Naive B cell (primary cell): ENCODE data around the gene ZNF764. TPM values are rescaled to one million over a fixed set of nuclear protein-coding genes. Genes with fewer than 3 reads are reported as not detected.

Experiments
- ATAC-seq, 2 donors: fragments of 150-1000 bp; cut with Tn5 transposase; 2 replicates each; pipeline ENCODE4 v1.10.0; 2021; ENCODE audit warnings: low read depth in 2 of 2, mild to moderate bottlenecking in 2 of 2, moderate library complexity in 2 of 2
- DNase-seq: peaks from one replicate; pipeline ENCODE4 v3.0.0; 2022
- H3K27ac Mint-ChIP-seq, 6 donors: one replicate each; pipeline ENCODE4 v1.8.0; 2020 to 2022; ENCODE audit warnings: mild to moderate bottlenecking in 6 of 6, mixed read lengths in 6 of 6, moderate library complexity in 5 of 6, inconsistent platforms in 2 of 6
- H3K27me3 Mint-ChIP-seq, 3 donors: one replicate each; pipeline ENCODE4 v1.8.0; 2021 to 2022; ENCODE audit warnings: mixed read lengths in 3 of 3, mild to moderate bottlenecking in 1 of 3
- H3K36me3 Mint-ChIP-seq, 2 donors: one replicate each; pipeline ENCODE4 v1.8.0; 2020 to 2022; ENCODE audit warnings: mixed read lengths in 2 of 2, inconsistent platforms in 1 of 2, mild to moderate bottlenecking in 1 of 2
- H3K4me1 Mint-ChIP-seq, 3 donors: one replicate each; pipeline ENCODE4 v1.8.0; 2020 to 2022; ENCODE audit warnings: mixed read lengths in 3 of 3, inconsistent platforms in 1 of 3, mild to moderate bottlenecking in 1 of 3, moderate library complexity in 1 of 3
- H3K4me3 Mint-ChIP-seq, 8 donors: one replicate each; pipeline ENCODE4 v1.8.0; 2020 to 2022; ENCODE audit warnings: mild to moderate bottlenecking in 8 of 8, mixed read lengths in 8 of 8, moderate library complexity in 8 of 8, inconsistent platforms in 2 of 8
- H3K9me3 Mint-ChIP-seq, 7 donors: one replicate each; pipeline ENCODE4 v1.8.0; 2020 to 2022; ENCODE audit warnings: mixed read lengths in 7 of 7, mild to moderate bottlenecking in 5 of 7, inconsistent platforms in 2 of 7, moderate library complexity in 1 of 7
- polyA plus RNA-seq, 6 donors: library from polyadenylated mRNA; unstranded; fragments of 300-500 nt; fragmentation: Illumina TruSeq; gene quantifications; one replicate each; pipeline ENCODE4 v1.2.3, GENCODE V29; 2021; ENCODE audit warnings: low read depth in 6 of 6

Gene ZNF764
- polyA plus RNA-seq, 6 donors from 2014 or later: 2.3 to 6.8 (median 4.7) TPM; not detected in 1

- peaks cover 12 to 40% (median 22%) of the 10 kb centered on the region in 3 donors for H3K4me1 Mint-ChIP-seq
- DNase-seq (peak; percentile 91), ATAC-seq (peak; percentile 99)
- H3K27me3 Mint-ChIP-seq: no peaks in the 10 kb centered on the region
- H3K4me3 Mint-ChIP-seq: peak within 1 kb of the TSS; percentile 87 to 97 (median 92)
- H3K9me3 Mint-ChIP-seq: no peaks in the 10 kb centered on the region
- peak within 1 kb of the TSS; percentile 29 to 92 (median 78) for H3K27ac Mint-ChIP-seq
- H3K36me3 Mint-ChIP-seq: peaks cover 0 to 3% of the 10 kb centered on the region in 2 donors
Measured at GRCh38 chr16:30585400-30586191, 27.4 kb upstream of the ZNF764 start, which contains the start of gene ZNF785. TSS of gene ZNF785 (minus strand) at chr16:30585697. CDS start at chr16:30585611, 86 bp downstream.

- no peaks in the 10 kb centered on the region for H3K27me3 Mint-ChIP-seq
- no peaks in the 10 kb centered on the region for H3K9me3 Mint-ChIP-seq
- peaks cover 12 to 40% (median 22%) of the 10 kb centered on the region in 3 donors for H3K4me1 Mint-ChIP-seq
- ATAC-seq (peak; percentile 10 to 18), DNase-seq (no peak)
- peak overlapping the region in 5 of 6 donors; percentile 24 to 79 (median 63) for H3K27ac Mint-ChIP-seq
- H3K36me3 Mint-ChIP-seq: peaks cover 0 to 3% of the 10 kb centered on the region in 2 donors
- H3K4me3 Mint-ChIP-seq: peak overlapping the region; percentile 82 to 97 (median 90)
Measured at GRCh38 chr16:30585022-30585399, 26.8 kb upstream of the ZNF764 start.

- peak overlapping the region in 1 of 6 donors; percentile 75 for H3K27ac Mint-ChIP-seq
- ATAC-seq: no peak
- H3K4me1 Mint-ChIP-seq: peaks cover 12 to 40% (median 22%) of the 10 kb centered on the region in 3 donors
- peak overlapping the region in 2 of 8 donors; percentile 36 to 68 for H3K4me3 Mint-ChIP-seq
- H3K36me3 Mint-ChIP-seq: peaks cover 0 to 3% of the 10 kb centered on the region in 2 donors
- no peaks in the 10 kb centered on the region for H3K27me3 Mint-ChIP-seq
- no peak for DNase-seq
- no peaks in the 10 kb centered on the region for H3K9me3 Mint-ChIP-seq
Measured at GRCh38 chr16:30582611-30583340, 24.6 kb upstream of the ZNF764 start.

GRCh38 chr16:30581457-30581856, 23.3 kb upstream of the ZNF764 start:
- peaks cover 12 to 31% (median 22%) of the 10 kb centered on the region in 3 donors for H3K4me1 Mint-ChIP-seq
- peak overlapping the region in 1 of 8 donors; percentile 12 for H3K4me3 Mint-ChIP-seq
- no peak for ATAC-seq
- no peak overlapping the region for H3K27ac Mint-ChIP-seq
- no peaks in the 10 kb centered on the region for H3K27me3 Mint-ChIP-seq
- DNase-seq: no peak
- H3K9me3 Mint-ChIP-seq: no peaks in the 10 kb centered on the region
- H3K36me3 Mint-ChIP-seq: peaks cover 0 to 3% of the 10 kb centered on the region in 2 donors

- ATAC-seq (no peak), DNase-seq (no peak)
- H3K36me3 Mint-ChIP-seq: no peaks in the 10 kb centered on the region
- H3K4me1 Mint-ChIP-seq: peaks cover 13 to 20% (median 14%) of the 10 kb centered on the region in 3 donors
- H3K9me3 Mint-ChIP-seq: no peaks in the 10 kb centered on the region
- no peaks in the 10 kb centered on the region for H3K27me3 Mint-ChIP-seq
- no peak overlapping the region for H3K27ac Mint-ChIP-seq
- peak overlapping the region in 1 of 8 donors; percentile 17 for H3K4me3 Mint-ChIP-seq
Measured at GRCh38 chr16:30574678-30575077, 16.5 kb upstream of the ZNF764 start.

GRCh38 chr16:30571445-30572322, 13.5 kb upstream of the ZNF764 start, which contains the start of gene ZNF688:
TSS of gene ZNF688 (minus strand) at chr16:30571714. CDS start at chr16:30571629, 85 bp downstream.
- DNase-seq (peak; percentile 94), ATAC-seq (peak; percentile 84 to 85)
- Mint-ChIP-seq H3K4me3 (peak within 1 kb of the TSS; percentile 80 to 96 (median 94)), H3K4me1 (peaks cover 25 to 42% (median 29%) of the 10 kb centered on the region in 3 donors), H3K9me3 (no peaks in the 10 kb centered on the region), H3K27ac (peak within 1 kb of the TSS; percentile 91 to 98 (median 96)), H3K36me3 (no peaks in the 10 kb centered on the region), H3K27me3 (no peaks in the 10 kb centered on the region)

GRCh38 chr16:30570636-30571444, 12.7 kb upstream of the ZNF764 start:
- DNase-seq (no peak), ATAC-seq (no peak)
- no peaks in the 10 kb centered on the region for H3K9me3 Mint-ChIP-seq
- H3K4me3 Mint-ChIP-seq: peak overlapping the region; percentile 80 to 96 (median 90)
- H3K4me1 Mint-ChIP-seq: peaks cover 25 to 42% (median 36%) of the 10 kb centered on the region in 3 donors
- no peaks in the 10 kb centered on the region for H3K36me3 Mint-ChIP-seq
- peak overlapping the region; percentile 61 to 98 (median 92) for H3K27ac Mint-ChIP-seq
- H3K27me3 Mint-ChIP-seq: no peaks in the 10 kb centered on the region

GRCh38 chr16:30569746-30570635, 11.8 kb upstream of the ZNF764 start:
- Mint-ChIP-seq H3K36me3 (no peaks in the 10 kb centered on the region), H3K9me3 (no peaks in the 10 kb centered on the region), H3K4me1 (peaks cover 25 to 42% (median 36%) of the 10 kb centered on the region in 3 donors), H3K27me3 (no peaks in the 10 kb centered on the region), H3K27ac (peak overlapping the region in 2 of 6 donors; percentile 61 to 91), H3K4me3 (peak overlapping the region in 5 of 8 donors; percentile 35 to 96 (median 85))
- DNase-seq: no peak
- ATAC-seq: no peak

- H3K9me3 Mint-ChIP-seq: no peaks in the 10 kb centered on the region
- H3K36me3 Mint-ChIP-seq: no peaks in the 10 kb centered on the region
- DNase-seq (no peak), ATAC-seq (no peak)
- H3K4me3 Mint-ChIP-seq: peak overlapping the region in 6 of 8 donors; percentile 9 to 69 (median 28)
- H3K4me1 Mint-ChIP-seq: peaks cover 21 to 42% (median 36%) of the 10 kb centered on the region in 3 donors
- no peaks in the 10 kb centered on the region for H3K27me3 Mint-ChIP-seq
- peak overlapping the region in 1 of 6 donors; percentile 47 for H3K27ac Mint-ChIP-seq
Measured at GRCh38 chr16:30569281-30569680, 11.1 kb upstream of the ZNF764 start.

GRCh38 chr16:30567991-30568638, 9.9 kb upstream of the ZNF764 start:
- no peaks in the 10 kb centered on the region for H3K9me3 Mint-ChIP-seq
- peak overlapping the region in 7 of 8 donors; percentile 56 to 91 (median 79) for H3K4me3 Mint-ChIP-seq
- peak; percentile 11 to 20 for ATAC-seq
- peak overlapping the region; percentile 72 to 96 (median 88) for H3K27ac Mint-ChIP-seq
- no peaks in the 10 kb centered on the region for H3K27me3 Mint-ChIP-seq
- H3K36me3 Mint-ChIP-seq: no peaks in the 10 kb centered on the region
- H3K4me1 Mint-ChIP-seq: peaks cover 17 to 37% (median 36%) of the 10 kb centered on the region in 3 donors
- DNase-seq: peak; percentile 37
